Activated CD8-positive, alpha-beta memory T cell treated with anti-CD3 and anti-CD28 coated beads for 36 hours (primary cell): ENCODE measurements around the gene RABL2B. TPM values are rescaled to one million over a fixed set of nuclear protein-coding genes. Genes with fewer than 3 reads are reported as not detected.

Experiments used
- CTCF ChIA-PET: fragments of 350-600 bp; sonication (Branson Sonifier 250); formaldehyde crosslinking; loops from one replicate; lab custom pipeline; 2021; ENCODE audit warnings: antibody characterized with exemption; lab: Charles Lee
- POLR2A ChIA-PET: fragments of 350-600 bp; sonication (Branson Sonifier 250); formaldehyde crosslinking; loops from one replicate; lab custom pipeline; 2021; ENCODE audit warnings: antibody characterized with exemption; lab: Charles Lee
- total RNA-seq, 2 experiments: library from RNA; stranded (reverse); gene quantifications; one replicate each; pipeline ENCODE4 v1.2.3, GENCODE V29; 2021

RABL2B gene
- total RNA-seq, 2 experiments from 2014 or later, result 30.6 to 33.7 TPM

GRCh38 chr22:50739894-50740293, 43.5 kb downstream of the RABL2B start:
- ChIA-PET CTCF (no interaction called here), POLR2A (no interaction called here)

GRCh38 chr22:50739279-50739691, 44.2 kb downstream of the RABL2B start:
- ChIA-PET POLR2A (no interaction called here), CTCF (no interaction called here)

- POLR2A ChIA-PET, result no interaction called here
- CTCF ChIA-PET, result no interaction called here
Observed at GRCh38 chr22:50738649-50739227, 44.7 kb downstream of the RABL2B start.

GRCh38 chr22:50737728-50738648, 45.4 kb downstream of the RABL2B start, which contains the start of gene ACR:
Gene ACR (plus strand): TSS chr22:50738204. CDS start chr22:50738236, 32 bp downstream.
- CTCF ChIA-PET, result no interaction called here
- POLR2A ChIA-PET, result no interaction called here

- POLR2A ChIA-PET, result no interaction called here
Observed at GRCh38 chr22:50735739-50736030, 47.8 kb downstream of the RABL2B start.

GRCh38 chr22:50734986-50735738, 48.3 kb downstream of the RABL2B start:
- ChIA-PET POLR2A (no interaction called here), CTCF (no interaction called here)

More at GRCh38 chr22:50735739-50736030, 47.8 kb downstream of the RABL2B start:
- CTCF ChIA-PET, result no interaction called here

GRCh38 chr22:50734343-50734771, 49.1 kb downstream of the RABL2B start:
- POLR2A ChIA-PET, result no interaction called here
- CTCF ChIA-PET, result no interaction called here

- POLR2A ChIA-PET, result no interaction called here
- CTCF ChIA-PET, result no interaction called here
Observed at GRCh38 chr22:50733521-50734342, 49.7 kb downstream of the RABL2B start.

GRCh38 chr22:50732681-50733080, 50.8 kb downstream of the RABL2B start:
- POLR2A ChIA-PET, result no interaction called here
- CTCF ChIA-PET, result interaction anchor here (0.6 to 1.4 kb wide), 2 partner anchors 40 to 358 kb away, joined by 3 to 4 read pairs; no protein-coding TSS in a partner anchor

- ChIA-PET CTCF (interaction anchor here (0.6 to 1.4 kb wide), 2 partner anchors 39 to 358 kb away, joined by 3 to 4 read pairs; no protein-coding TSS in a partner anchor), POLR2A (no interaction called here)
Observed at GRCh38 chr22:50731811-50732624, 51.4 kb downstream of the RABL2B start.

GRCh38 chr22:50730941-50731661, 52.3 kb downstream of the RABL2B start:
- CTCF ChIA-PET, result interaction anchor here (0.6 to 1.4 kb wide), 2 partner anchors 32 to 38 kb away, joined by 3 to 4 read pairs; no protein-coding TSS in a partner anchor
- POLR2A ChIA-PET, result no interaction called here

- CTCF ChIA-PET, result no interaction called here
- POLR2A ChIA-PET, result no interaction called here
Observed at GRCh38 chr22:50730013-50730891, 53.2 kb downstream of the RABL2B start.

GRCh38 chr22:50729391-50730012, 53.9 kb downstream of the RABL2B start:
- ChIA-PET POLR2A (no interaction called here), CTCF (no interaction called here)

- ChIA-PET CTCF (no interaction called here), POLR2A (no interaction called here)
Observed at GRCh38 chr22:50728523-50728931, 54.9 kb downstream of the RABL2B start.

GRCh38 chr22:50727678-50728522, 55.5 kb downstream of the RABL2B start:
- CTCF ChIA-PET, result no interaction called here

More at GRCh38 chr22:50727678-50728522, 55.5 kb downstream of the RABL2B start:
- POLR2A ChIA-PET, result no interaction called here
